ENCODE data around the gene SLC39A11. TPM values are rescaled to one million over a fixed set of nuclear protein-coding genes. Genes with fewer than 3 reads are reported as not detected.

The SLC39A11 gene
- total RNA-seq, 1 donor from 2014 or later = 21.5 TPM

DNA sequence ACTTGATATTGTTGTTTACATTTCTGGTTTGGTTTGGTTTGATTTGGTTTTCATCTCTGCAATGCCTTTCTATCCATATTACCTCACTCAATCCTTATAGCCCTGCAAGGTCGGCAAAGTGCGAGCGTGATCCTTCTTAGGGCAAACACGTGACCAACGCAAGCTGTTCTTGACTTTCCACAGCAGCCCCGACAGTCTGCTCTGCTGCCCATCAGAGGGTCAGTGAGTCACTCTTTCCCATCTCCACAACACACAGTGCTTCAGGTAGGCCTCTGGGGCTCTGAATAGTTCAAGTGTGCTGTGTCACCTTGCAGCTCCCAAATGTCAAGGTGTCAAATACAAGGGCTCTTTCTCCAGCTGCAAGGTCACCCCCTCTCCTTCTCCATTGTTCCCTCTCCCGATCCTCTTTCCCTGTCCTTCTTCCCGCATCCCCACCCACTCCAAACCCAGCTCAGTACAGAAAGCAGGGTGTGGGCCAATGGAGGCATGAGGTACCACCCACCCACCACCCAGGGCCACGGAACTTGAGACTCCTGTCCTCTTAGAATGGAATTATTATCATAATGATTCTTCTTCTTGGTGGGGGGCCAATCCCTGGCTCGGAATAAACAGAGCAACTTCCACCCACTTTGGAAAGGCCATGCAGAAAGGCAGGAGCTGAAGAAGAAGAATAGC is 139.7 kb downstream of the SLC39A11 start:
- no peaks in the 10 kb centered on the region for H3K79me2 ChIP-seq (ENCODE audit: insufficient read depth, low read length)
- H3K27ac Mint-ChIP-seq (ENCODE audit: unreplicated experiment) = peak overlapping the region; percentile 78

DNA sequence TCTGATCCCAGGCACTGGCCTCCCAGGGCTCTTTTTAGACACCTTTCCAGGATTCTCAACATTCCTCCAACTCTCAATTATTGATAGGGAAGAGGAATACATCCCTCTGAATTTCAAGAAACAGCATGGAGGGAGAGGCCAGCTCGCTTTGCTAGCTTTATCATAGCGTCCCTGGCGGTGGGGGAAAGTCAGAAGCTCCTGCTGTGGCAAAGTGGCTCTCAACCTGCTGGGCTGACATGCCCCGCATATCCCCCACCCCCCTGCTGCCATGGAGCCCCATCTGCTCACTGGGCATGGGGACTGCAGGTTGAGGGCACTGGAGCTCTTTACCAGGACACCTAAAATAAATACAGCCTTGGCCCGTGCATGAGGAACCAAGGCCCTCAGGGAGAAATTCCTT is 140.3 kb downstream of the SLC39A11 start:
- Histone ChIP-seq H3K4me3 (ENCODE audit: insufficient read depth, low read depth, low read length) (no peak overlapping the region), H3K4me2 (ENCODE audit: low read length) (no peak overlapping the region), H3K36me3 (ENCODE audit: insufficient read depth, low read length) (no peaks in the 10 kb centered on the region), H4K20me1 (ENCODE audit: insufficient read depth, low read length) (peaks cover 3% of the 10 kb centered on the region), H2AFZ (ENCODE audit: low read depth, low read length) (no peak overlapping the region), H3K9ac (ENCODE audit: low read length) (no peak overlapping the region), H3K27me3 (ENCODE audit: insufficient read depth, low read length) (no peaks in the 10 kb centered on the region), H3K9me3 (ENCODE audit: insufficient read depth, low read depth, low read length) (no peaks in the 10 kb centered on the region), H3K79me2 (ENCODE audit: insufficient read depth, low read length) (no peaks in the 10 kb centered on the region), H3K27ac (ENCODE audit: low read depth, low read length) (no peak overlapping the region), H3K4me1 (ENCODE audit: insufficient read depth, low read length) (no peaks in the 10 kb centered on the region)
- TF ChIP-seq EZH2 (IDR thresholded peaks at IDR 0.05; ENCODE audit: insufficient read depth, low read length) = no peak
- TF ChIP-seq, protein P1, sequence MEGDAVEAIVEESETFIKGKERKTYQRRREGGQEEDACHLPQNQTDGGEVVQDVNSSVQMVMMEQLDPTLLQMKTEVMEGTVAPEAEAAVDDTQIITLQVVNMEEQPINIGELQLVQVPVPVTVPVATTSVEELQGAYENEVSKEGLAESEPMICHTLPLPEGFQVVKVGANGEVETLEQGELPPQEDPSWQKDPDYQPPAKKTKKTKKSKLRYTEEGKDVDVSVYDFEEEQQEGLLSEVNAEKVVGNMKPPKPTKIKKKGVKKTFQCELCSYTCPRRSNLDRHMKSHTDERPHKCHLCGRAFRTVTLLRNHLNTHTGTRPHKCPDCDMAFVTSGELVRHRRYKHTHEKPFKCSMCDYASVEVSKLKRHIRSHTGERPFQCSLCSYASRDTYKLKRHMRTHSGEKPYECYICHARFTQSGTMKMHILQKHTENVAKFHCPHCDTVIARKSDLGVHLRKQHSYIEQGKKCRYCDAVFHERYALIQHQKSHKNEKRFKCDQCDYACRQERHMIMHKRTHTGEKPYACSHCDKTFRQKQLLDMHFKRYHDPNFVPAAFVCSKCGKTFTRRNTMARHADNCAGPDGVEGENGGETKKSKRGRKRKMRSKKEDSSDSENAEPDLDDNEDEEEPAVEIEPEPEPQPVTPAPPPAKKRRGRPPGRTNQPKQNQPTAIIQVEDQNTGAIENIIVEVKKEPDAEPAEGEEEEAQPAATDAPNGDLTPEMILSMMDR (IDR thresholded peaks at IDR 0.05; ENCODE audit: insufficient read depth, low read depth, low read length) = no peak
- Mint-ChIP-seq H3K4me3 (ENCODE audit: unreplicated experiment) (no peak overlapping the region), H3K9me3 (ENCODE audit: unreplicated experiment) (no peaks in the 10 kb centered on the region), H3K36me3 (ENCODE audit: low read depth, unreplicated experiment) (no peaks in the 10 kb centered on the region), H3K27ac (ENCODE audit: unreplicated experiment) (no peak overlapping the region), H3K4me1 (ENCODE audit: low read depth, unreplicated experiment) (peaks cover 8% of the 10 kb centered on the region), H3K27me3 (ENCODE audit: low read depth, unreplicated experiment) (peaks cover 3% of the 10 kb centered on the region)
- FAIRE-seq (no peak), DNase-seq (ENCODE audit: low read depth) (no peak)

More for the DNA sequence above, 139.7 kb downstream of the SLC39A11 start:
- Histone ChIP-seq H4K20me1 (ENCODE audit: insufficient read depth, low read length) (peaks cover 3% of the 10 kb centered on the region), H3K4me3 (ENCODE audit: insufficient read depth, low read depth, low read length) (no peak overlapping the region), H3K27ac (ENCODE audit: low read depth, low read length) (no peak overlapping the region), H3K9me3 (ENCODE audit: insufficient read depth, low read depth, low read length) (no peaks in the 10 kb centered on the region), H3K4me2 (ENCODE audit: low read length) (no peak overlapping the region), H3K27me3 (ENCODE audit: insufficient read depth, low read length) (no peaks in the 10 kb centered on the region), H2AFZ (ENCODE audit: low read depth, low read length) (no peak overlapping the region), H3K9ac (ENCODE audit: low read length) (no peak overlapping the region), H3K4me1 (ENCODE audit: insufficient read depth, low read length) (no peaks in the 10 kb centered on the region), H3K36me3 (ENCODE audit: insufficient read depth, low read length) (no peaks in the 10 kb centered on the region)
- Mint-ChIP-seq H3K36me3 (ENCODE audit: low read depth, unreplicated experiment) (no peaks in the 10 kb centered on the region), H3K4me1 (ENCODE audit: low read depth, unreplicated experiment) (peaks cover 8% of the 10 kb centered on the region), H3K27me3 (ENCODE audit: low read depth, unreplicated experiment) (peaks cover 3% of the 10 kb centered on the region), H3K4me3 (ENCODE audit: unreplicated experiment) (no peak overlapping the region), H3K9me3 (ENCODE audit: unreplicated experiment) (no peaks in the 10 kb centered on the region)
- TF ChIP-seq, protein P1 (IDR thresholded peaks at IDR 0.05; ENCODE audit: insufficient read depth, low read depth, low read length) = no peak
- TF ChIP-seq EZH2 (IDR thresholded peaks at IDR 0.05; ENCODE audit: insufficient read depth, low read length) = no peak
- FAIRE-seq = no peak
- DNase-seq (ENCODE audit: low read depth) = no peak

DNA sequence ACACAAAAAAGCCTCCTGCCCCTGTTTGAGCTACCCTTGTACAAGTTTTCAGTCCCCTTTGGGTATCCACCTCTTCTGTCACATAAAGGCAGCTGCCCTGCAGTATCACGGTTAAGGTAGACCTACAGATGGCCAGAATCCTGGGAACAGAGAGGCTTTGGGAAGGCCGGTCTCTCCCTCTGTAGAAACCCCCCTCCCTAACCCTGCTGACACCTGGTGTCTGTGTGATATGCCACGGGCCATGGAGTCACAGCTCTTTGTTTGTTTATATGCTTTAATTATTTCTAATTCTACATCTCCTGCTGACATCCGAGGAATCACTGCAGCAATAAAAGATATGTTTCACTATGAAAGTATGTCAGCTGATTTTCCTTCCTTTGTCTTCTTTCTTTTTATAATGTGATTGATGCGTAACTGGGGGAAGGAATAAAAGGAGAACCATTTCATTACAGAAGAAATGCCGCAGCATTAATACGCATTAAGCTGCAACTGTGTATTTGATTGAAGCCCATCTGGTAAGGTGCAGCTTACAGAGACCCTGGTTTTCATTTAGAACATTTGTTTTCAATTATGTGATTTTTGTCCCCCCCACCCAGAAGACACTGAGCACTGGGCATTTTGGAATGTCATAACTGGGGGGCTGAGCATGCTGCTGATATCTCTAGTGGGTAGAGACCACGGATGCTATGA is 142.1 kb downstream of the SLC39A11 start:
- Mint-ChIP-seq H3K27me3 (ENCODE audit: low read depth, unreplicated experiment) (peaks cover 3% of the 10 kb centered on the region), H3K9me3 (ENCODE audit: unreplicated experiment) (no peaks in the 10 kb centered on the region), H3K4me1 (ENCODE audit: low read depth, unreplicated experiment) (peaks cover 8% of the 10 kb centered on the region), H3K4me3 (ENCODE audit: unreplicated experiment) (no peak overlapping the region), H3K36me3 (ENCODE audit: low read depth, unreplicated experiment) (peaks cover 10% of the 10 kb centered on the region), H3K27ac (ENCODE audit: unreplicated experiment) (peak overlapping the region; percentile 23)
- TF ChIP-seq EZH2 (IDR thresholded peaks at IDR 0.05; ENCODE audit: insufficient read depth, low read length) = no peak
- TF ChIP-seq, protein P1 (IDR thresholded peaks at IDR 0.05; ENCODE audit: insufficient read depth, low read depth, low read length) = no peak
- Histone ChIP-seq H3K9ac (ENCODE audit: low read length) (no peak overlapping the region), H4K20me1 (ENCODE audit: insufficient read depth, low read length) (peaks cover 3% of the 10 kb centered on the region), H2AFZ (ENCODE audit: low read depth, low read length) (no peak overlapping the region), H3K9me3 (ENCODE audit: insufficient read depth, low read depth, low read length) (no peaks in the 10 kb centered on the region), H3K79me2 (ENCODE audit: insufficient read depth, low read length) (no peaks in the 10 kb centered on the region), H3K4me2 (ENCODE audit: low read length) (no peak overlapping the region), H3K4me3 (ENCODE audit: insufficient read depth, low read depth, low read length) (no peak overlapping the region), H3K4me1 (ENCODE audit: insufficient read depth, low read length) (no peaks in the 10 kb centered on the region), H3K36me3 (ENCODE audit: insufficient read depth, low read length) (no peaks in the 10 kb centered on the region), H3K27me3 (ENCODE audit: insufficient read depth, low read length) (no peaks in the 10 kb centered on the region), H3K27ac (ENCODE audit: low read depth, low read length) (no peak overlapping the region)
- no peak for FAIRE-seq
- no peak for DNase-seq (ENCODE audit: low read depth)

All from astrocyte (in vitro differentiated cells and primary cell).